ENCODE measurements around the gene WSB2. TPM values are rescaled to one million over a fixed set of nuclear protein-coding genes. Genes with fewer than 3 reads are reported as not detected.
"Not testable (repeated sequence)": the region's sequence is repeated elsewhere in the genome, so short reads cannot be mapped to it uniquely, and the experiment has no call there.

The WSB2 gene
- total and polyA plus RNA-seq, 4 experiments from 2014 or later: 18.7 to 31.5 (median 23.9) TPM

DNA sequence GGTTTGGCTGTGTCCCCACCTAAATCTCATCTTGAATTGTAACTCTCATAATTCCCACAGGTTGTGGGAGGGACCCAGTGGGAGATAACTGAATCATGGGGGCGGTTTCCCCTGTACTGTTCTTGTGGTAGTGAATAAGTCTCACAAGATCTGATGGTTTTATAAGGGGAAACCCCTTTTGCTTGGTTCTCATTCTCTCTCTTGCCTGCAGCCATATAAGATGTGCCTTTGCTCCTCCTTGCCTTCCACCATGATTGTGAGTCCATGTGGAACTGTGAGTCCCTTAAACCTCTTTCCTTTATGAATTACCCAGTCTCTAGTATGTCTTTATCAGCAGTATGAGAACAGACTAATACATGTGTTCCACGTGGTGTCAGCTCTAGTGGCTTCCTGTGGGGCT, 61.2 kb downstream of the WSB2 start:
- H3K36me3 Mint-ChIP-seq; H3K27me3 Mint-ChIP-seq; H3K4me3 ChIP-seq (ENCODE audit: low read length in 2 of 2); DNase-seq; H3K4me3 Mint-ChIP-seq; CTCF ChIA-PET (ENCODE audit: partially characterized antibody); H3K36me3 ChIP-seq (ENCODE audit: insufficient read depth, low read length); H3K4me1 ChIP-seq (ENCODE audit: insufficient read depth, low read length); intact Hi-C loops (cut with micrococcal nuclease); POLR2A ChIA-PET (ENCODE audit: partially characterized antibody); H3K4me1 Mint-ChIP-seq; H3K9me3 Mint-ChIP-seq; H3K27ac Mint-ChIP-seq; H3K27ac ChIP-seq (ENCODE audit: low read depth, low read length); H3K9me3 ChIP-seq (ENCODE audit: control insufficient read depth in 1 of 2, low read length in 2 of 2); H3K27me3 ChIP-seq (ENCODE audit: insufficient read depth, low read length): not testable (repeated sequence)

DNA sequence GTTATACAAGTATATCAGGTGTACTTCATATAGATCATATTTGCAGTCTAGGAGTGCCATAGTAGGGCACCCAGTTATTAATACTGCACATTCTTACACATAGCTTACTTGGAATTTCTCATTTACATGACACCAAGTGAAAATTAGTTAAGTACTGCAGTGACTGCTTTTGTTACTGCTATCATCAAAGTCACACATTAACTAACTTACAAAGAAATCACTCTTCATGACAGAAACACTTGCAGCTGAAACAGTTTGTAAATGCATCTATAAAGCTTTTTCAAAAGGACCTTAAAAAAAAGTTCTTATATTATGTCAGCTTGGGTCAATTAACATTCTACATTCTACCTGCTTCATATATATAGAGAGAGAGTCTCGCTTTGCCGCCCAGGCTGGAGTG, 62.3 kb downstream of the WSB2 start:
- no peaks in the 10 kb centered on the region for H3K4me1 ChIP-seq (ENCODE audit: insufficient read depth, low read length)
- Mint-ChIP-seq H3K9me3 (peaks cover 0 to 8% (median 6%) of the 10 kb centered on the region in 8 donors), H3K4me1 (no peaks in the 10 kb centered on the region), H3K27ac (no peak overlapping the region), H3K27me3 (peaks cover 1 to 7% of the 10 kb centered on the region in 2 donors), H3K36me3 (no peaks in the 10 kb centered on the region), H3K4me3 (no peak overlapping the region)
- no peak overlapping the region for H3K4me3 ChIP-seq (ENCODE audit: low read length in 2 of 2)
- DNase-seq: no peak
- no peaks in the 10 kb centered on the region for H3K36me3 ChIP-seq (ENCODE audit: insufficient read depth, low read length)
- POLR2A ChIA-PET (ENCODE audit: partially characterized antibody): no interaction called here
- no peaks in the 10 kb centered on the region for H3K9me3 ChIP-seq (ENCODE audit: control insufficient read depth in 1 of 2, low read length in 2 of 2)
- intact Hi-C loops (cut with micrococcal nuclease): no loop called here
- H3K27me3 ChIP-seq (ENCODE audit: insufficient read depth, low read length): no peaks in the 10 kb centered on the region
- no peak overlapping the region for H3K27ac ChIP-seq (ENCODE audit: low read depth, low read length)
- CTCF ChIA-PET (ENCODE audit: partially characterized antibody): no interaction called here

GRCh38 chr12:117994551-117995438, 66.2 kb downstream of the WSB2 start:
- no peaks in the 10 kb centered on the region for H3K9me3 ChIP-seq (ENCODE audit: control insufficient read depth in 1 of 2, low read length in 2 of 2)
- H3K9me3 Mint-ChIP-seq: peaks cover 0 to 8% (median 6%) of the 10 kb centered on the region in 8 donors
- H3K27ac ChIP-seq (ENCODE audit: low read depth, low read length): no peak overlapping the region
- H3K27me3 Mint-ChIP-seq: peaks cover 5 to 10% of the 10 kb centered on the region in 2 donors
- POLR2A ChIA-PET (ENCODE audit: partially characterized antibody): no interaction called here
- no peak overlapping the region for H3K27ac Mint-ChIP-seq
- no peaks in the 10 kb centered on the region for H3K4me1 Mint-ChIP-seq
- H3K4me3 ChIP-seq (ENCODE audit: low read length in 2 of 2): no peak overlapping the region
- no peaks in the 10 kb centered on the region for H3K36me3 ChIP-seq (ENCODE audit: insufficient read depth, low read length)
- intact Hi-C loops (cut with micrococcal nuclease): no loop called here
- DNase-seq: no peak
- no peaks in the 10 kb centered on the region for H3K4me1 ChIP-seq (ENCODE audit: insufficient read depth, low read length)
- H3K27me3 ChIP-seq (ENCODE audit: insufficient read depth, low read length): no peaks in the 10 kb centered on the region
- CTCF ChIA-PET (ENCODE audit: partially characterized antibody): no interaction called here
- no peak overlapping the region for H3K4me3 Mint-ChIP-seq
- H3K36me3 Mint-ChIP-seq: no peaks in the 10 kb centered on the region

DNA sequence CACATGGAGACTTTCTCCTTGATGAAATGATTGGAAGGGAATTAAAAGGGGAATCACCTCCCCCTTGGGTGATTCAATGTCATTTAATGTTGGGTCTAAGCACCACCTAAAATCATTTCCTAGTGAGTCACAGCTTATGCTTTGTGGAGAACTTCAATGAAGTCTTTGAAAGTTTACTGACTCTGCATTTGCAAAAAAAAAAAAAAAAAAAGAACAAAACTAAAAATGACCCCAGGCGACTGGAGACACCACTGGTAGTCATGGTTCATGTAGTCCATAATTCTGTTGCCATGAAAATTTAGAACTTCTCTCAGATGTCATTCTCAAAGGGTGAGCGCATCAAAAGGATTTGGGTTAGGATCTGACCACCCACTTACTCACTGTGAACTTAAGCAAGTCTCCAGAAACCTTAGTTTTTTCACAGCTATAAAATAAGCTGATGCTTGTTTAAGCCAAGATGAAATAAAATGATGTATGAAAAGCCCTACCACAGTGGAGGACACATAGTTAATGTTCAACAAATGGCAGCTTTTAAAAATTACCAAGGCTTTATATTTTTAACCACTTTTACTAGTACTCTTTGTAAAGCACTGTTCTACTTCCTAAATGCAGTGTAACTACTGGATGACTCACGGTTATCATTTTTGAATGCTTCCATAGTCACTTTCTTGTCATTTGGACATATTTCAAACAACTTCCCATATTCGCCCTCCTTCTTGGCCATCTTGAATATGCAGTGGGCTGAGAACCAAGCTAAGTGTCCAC, 74.1 kb downstream of the WSB2 start:
- H3K4me1 Mint-ChIP-seq: no peaks in the 10 kb centered on the region
- H3K9me3 Mint-ChIP-seq: peaks cover 0 to 7% (median 5%) of the 10 kb centered on the region in 8 donors
- ChIA-PET POLR2A (ENCODE audit: partially characterized antibody) (no interaction called here), CTCF (ENCODE audit: partially characterized antibody) (no interaction called here)
- H3K4me3 Mint-ChIP-seq: no peak overlapping the region
- no peaks in the 10 kb centered on the region for H3K9me3 ChIP-seq (ENCODE audit: control insufficient read depth in 1 of 2, low read length in 2 of 2)
- H3K27me3 ChIP-seq (ENCODE audit: insufficient read depth, low read length): peaks cover 4% of the 10 kb centered on the region
- H3K27ac ChIP-seq (ENCODE audit: low read depth, low read length): no peak overlapping the region
- H3K4me3 ChIP-seq (ENCODE audit: low read length in 2 of 2): no peak overlapping the region
- H3K27me3 Mint-ChIP-seq: peaks cover 7 to 10% of the 10 kb centered on the region in 2 donors
- H3K4me1 ChIP-seq (ENCODE audit: insufficient read depth, low read length): no peaks in the 10 kb centered on the region
- DNase-seq: no peak
- H3K36me3 ChIP-seq (ENCODE audit: insufficient read depth, low read length): no peaks in the 10 kb centered on the region
- intact Hi-C loops (cut with micrococcal nuclease): no loop called here
- no peak overlapping the region for H3K27ac Mint-ChIP-seq
- no peaks in the 10 kb centered on the region for H3K36me3 Mint-ChIP-seq

DNA sequence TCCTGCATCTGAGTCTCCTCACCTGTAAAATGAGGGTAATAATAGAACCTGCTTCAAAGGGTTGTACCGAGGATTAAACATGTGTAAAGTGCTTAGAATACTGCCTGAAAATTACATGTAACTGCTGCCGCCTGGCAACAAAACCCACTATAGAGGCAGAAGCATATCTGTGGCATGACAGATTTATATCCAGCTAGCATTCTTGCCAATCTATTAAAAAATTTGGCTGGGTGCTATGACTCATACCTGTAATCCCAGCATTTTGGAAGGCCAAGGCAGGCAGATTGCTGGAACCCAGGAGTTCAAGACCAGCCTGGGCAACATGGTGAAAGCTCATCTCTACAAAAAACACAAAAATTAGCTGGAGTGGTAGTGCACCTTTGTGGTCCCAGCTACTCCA, 75.8 kb downstream of the WSB2 start:
- ChIA-PET CTCF (ENCODE audit: partially characterized antibody) (no interaction called here), POLR2A (ENCODE audit: partially characterized antibody) (no interaction called here)
- Histone ChIP-seq H3K27me3 (ENCODE audit: insufficient read depth, low read length) (peaks cover 4% of the 10 kb centered on the region), H3K27ac (ENCODE audit: low read depth, low read length) (no peak overlapping the region), H3K36me3 (ENCODE audit: insufficient read depth, low read length) (no peaks in the 10 kb centered on the region), H3K9me3 (ENCODE audit: control insufficient read depth in 1 of 2, low read length in 2 of 2) (no peaks in the 10 kb centered on the region), H3K4me3 (ENCODE audit: low read length in 2 of 2) (no peak overlapping the region), H3K4me1 (ENCODE audit: insufficient read depth, low read length) (no peaks in the 10 kb centered on the region)
- no peak overlapping the region for H3K4me3 Mint-ChIP-seq
- no peaks in the 10 kb centered on the region for H3K36me3 Mint-ChIP-seq
- peaks cover 0 to 5% (median 4%) of the 10 kb centered on the region in 8 donors for H3K9me3 Mint-ChIP-seq
- peaks cover 4 to 7% of the 10 kb centered on the region in 2 donors for H3K27me3 Mint-ChIP-seq
- H3K4me1 Mint-ChIP-seq: no peaks in the 10 kb centered on the region
- no peak overlapping the region for H3K27ac Mint-ChIP-seq
- DNase-seq: no peak
- intact Hi-C loops (cut with micrococcal nuclease): no loop called here

Other genes starting within 250 kb of the WSB2 start
- gene KSR2, start 92.2 kb downstream of the WSB2 start, total RNA-seq: under 1 TPM; 0.06 to 0.09 TPM
- gene KSR2, start 92.2 kb downstream of the WSB2 start, polyA plus RNA-seq: under 1 TPM in 1 of 2 donors, not detected in 1; 0.03 TPM
- gene RFC5, start 44.5 kb downstream of the WSB2 start, total RNA-seq: 10 to 100 TPM; 17.2 TPM
- 10 to 100 TPM; 13.5 to 17.5 TPM for gene RFC5, start 44.5 kb downstream of the WSB2 start, polyA plus RNA-seq
- gene VSIG10, start 42.8 kb upstream of the WSB2 start, total RNA-seq: 1 to 10 TPM; 4.8 to 5.1 TPM
- gene VSIG10, start 42.8 kb upstream of the WSB2 start, polyA plus RNA-seq: 1 to 10 TPM in 1 of 2 donors, not detected in 1; 1.5 TPM
- gene PEBP1, start 74.9 kb upstream of the WSB2 start, total RNA-seq: 10 to 100 TPM; 95.9 to 99.1 TPM
- 100 to 1,000 TPM; 353 to 422 TPM for gene PEBP1, start 74.9 kb upstream of the WSB2 start, polyA plus RNA-seq